Measurements from ENCODE around the gene SIK3. TPM values are rescaled to one million over a fixed set of nuclear protein-coding genes. Genes with fewer than 3 reads are reported as not detected.

The SIK3 gene
- polyA plus RNA-seq, 1 of the 3 experiments (the other 2 are of a cell fraction): 5.1 TPM

DNA sequence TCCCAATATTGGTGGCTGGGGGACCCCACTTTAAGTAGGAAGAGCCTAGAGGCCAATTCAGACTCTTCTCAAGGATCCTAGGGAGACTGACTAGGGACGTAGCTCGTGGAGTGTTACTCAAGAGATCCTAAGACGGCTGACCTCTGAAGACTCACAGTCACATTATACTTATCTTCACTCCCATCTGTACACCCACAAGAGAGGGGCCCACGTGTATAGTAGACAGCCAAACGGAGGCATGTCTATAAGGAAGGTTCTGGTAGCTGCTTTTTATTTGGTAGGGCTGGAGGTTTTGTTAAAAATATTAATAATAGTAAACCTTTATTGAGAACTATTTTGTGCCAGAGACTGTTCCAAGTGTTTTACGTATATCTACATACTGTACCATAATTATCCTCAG, 237.9 kb downstream of the SIK3 start (continued):
- TF ChIP-seq, protein P1, sequence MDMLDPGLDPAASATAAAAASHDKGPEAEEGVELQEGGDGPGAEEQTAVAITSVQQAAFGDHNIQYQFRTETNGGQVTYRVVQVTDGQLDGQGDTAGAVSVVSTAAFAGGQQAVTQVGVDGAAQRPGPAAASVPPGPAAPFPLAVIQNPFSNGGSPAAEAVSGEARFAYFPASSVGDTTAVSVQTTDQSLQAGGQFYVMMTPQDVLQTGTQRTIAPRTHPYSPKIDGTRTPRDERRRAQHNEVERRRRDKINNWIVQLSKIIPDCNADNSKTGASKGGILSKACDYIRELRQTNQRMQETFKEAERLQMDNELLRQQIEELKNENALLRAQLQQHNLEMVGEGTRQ (IDR thresholded peaks at IDR 0.05; ENCODE audit: borderline replicate concordance, low read depth, low read length): no peak
- no peak for TF ChIP-seq POLR2AphosphoS5 (IDR thresholded peaks at IDR 0.05; ENCODE audit: low read depth, low read length)
- no peak for TF ChIP-seq ZBTB33 (IDR thresholded peaks at IDR 0.05; ENCODE audit: borderline replicate concordance, low read depth)

DNA sequence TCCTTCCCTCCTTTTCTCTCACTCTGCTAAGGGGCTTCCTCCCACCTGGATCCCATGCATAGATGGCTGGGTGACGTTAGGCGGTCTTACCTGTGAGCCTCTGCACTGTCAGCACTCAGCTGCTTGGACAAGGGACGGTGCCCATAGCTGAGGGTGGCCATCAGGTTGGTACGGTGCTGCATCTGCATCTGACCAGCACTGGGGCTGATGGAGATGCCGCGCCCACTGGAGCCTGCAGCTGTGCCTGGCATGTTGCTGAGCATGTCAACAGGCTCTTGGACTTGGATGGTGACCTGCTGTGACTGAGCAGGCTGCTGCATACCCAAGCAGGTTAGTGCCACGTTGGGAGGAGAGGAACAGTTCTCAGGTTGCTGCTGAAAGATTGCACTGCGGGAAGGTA, 239.1 kb downstream of the SIK3 start:
- Histone ChIP-seq H3K9me3 (no peaks in the 10 kb centered on the region), H3K79me2 (ENCODE audit: insufficient read depth) (no peaks in the 10 kb centered on the region), H3K27ac (ENCODE audit: low read depth in 2 of 2, low read length in 1 of 2) (no peak overlapping the region), H3K9ac (no peak overlapping the region), H3K9me2 (no peaks in the 10 kb centered on the region), H2AFZ (ENCODE audit: low read depth) (no peak overlapping the region), H3K4me2 (no peak overlapping the region), H3F3A (replicated peaks; ENCODE audit: insufficient read depth) (peaks cover 23% of the 10 kb centered on the region), H4K20me1 (ENCODE audit: insufficient read depth) (no peaks in the 10 kb centered on the region), H3K27me3 (ENCODE audit: insufficient read depth) (no peaks in the 10 kb centered on the region), H3K4me1 (ENCODE audit: control insufficient read depth in 1 of 2, insufficient read depth in 2 of 2, low read depth in 1 of 2, low read length in 1 of 2) (peaks cover 24 to 43% of the 10 kb centered on the region in 2 experiments), H3K36me3 (replicated peaks in 1 of 2; ENCODE audit: control insufficient read depth in 1 of 2, insufficient read depth in 2 of 2, low read length in 1 of 2) (peaks cover 17 to 40% of the 10 kb centered on the region in 2 experiments), H3K4me3 (ENCODE audit: low read depth in 2 of 2, low read length in 1 of 2) (no peak overlapping the region)
- ChIA-PET POLR2A (no interaction called here), CTCF (interaction anchor here (0.9 to 4.9 kb wide), 6 partner anchors 11 to 247 kb away, joined by 3 to 32 read pairs (median 12); partner anchors contain the start of gene APOA5)
- WGBS (ENCODE audit: low lambda C conversion rate): 100% methylated on average over 8 of the region's 8 CpGs
- DNase-seq: no peak
- no peak for TF ChIP-seq PBX3 (IDR thresholded peaks at IDR 0.05)
- TF ChIP-seq YY1 (IDR thresholded peaks at IDR 0.05; ENCODE audit: low read depth): no peak
- no peak for TF ChIP-seq FOXM1 (IDR thresholded peaks at IDR 0.05; ENCODE audit: low read depth)
- no peak for TF ChIP-seq RCOR1 (IDR thresholded peaks at IDR 0.05; ENCODE audit: low read length)
- no peak for TF ChIP-seq REST (IDR thresholded peaks at IDR 0.05; ENCODE audit: low read depth, low read length)
- TF ChIP-seq POLR2AphosphoS5 (IDR thresholded peaks at IDR 0.05; ENCODE audit: low read depth, low read length): no peak
- no peak for TF ChIP-seq SMC3 (IDR thresholded peaks at IDR 0.05; ENCODE audit: low read depth, low read length)
- TF ChIP-seq, protein P2, sequence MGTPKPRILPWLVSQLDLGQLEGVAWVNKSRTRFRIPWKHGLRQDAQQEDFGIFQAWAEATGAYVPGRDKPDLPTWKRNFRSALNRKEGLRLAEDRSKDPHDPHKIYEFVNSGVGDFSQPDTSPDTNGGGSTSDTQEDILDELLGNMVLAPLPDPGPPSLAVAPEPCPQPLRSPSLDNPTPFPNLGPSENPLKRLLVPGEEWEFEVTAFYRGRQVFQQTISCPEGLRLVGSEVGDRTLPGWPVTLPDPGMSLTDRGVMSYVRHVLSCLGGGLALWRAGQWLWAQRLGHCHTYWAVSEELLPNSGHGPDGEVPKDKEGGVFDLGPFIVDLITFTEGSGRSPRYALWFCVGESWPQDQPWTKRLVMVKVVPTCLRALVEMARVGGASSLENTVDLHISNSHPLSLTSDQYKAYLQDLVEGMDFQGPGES (IDR thresholded peaks at IDR 0.05; ENCODE audit: low read depth, low read length): no peak
- no peak for TF ChIP-seq ZBTB33 (IDR thresholded peaks at IDR 0.05; ENCODE audit: borderline replicate concordance, low read depth)
- TF ChIP-seq CHD2 (IDR thresholded peaks at IDR 0.05; ENCODE audit: low read length, partially characterized antibody): no peak
- TF ChIP-seq, protein P1 (IDR thresholded peaks at IDR 0.05; ENCODE audit: borderline replicate concordance, low read depth, low read length): no peak
- TF ChIP-seq NRF1 (IDR thresholded peaks at IDR 0.05; ENCODE audit: low read depth, low read length): no peak
- TF ChIP-seq RFX5 (IDR thresholded peaks at IDR 0.05; ENCODE audit: low read length): no peak
- TF ChIP-seq NFIC (IDR thresholded peaks at IDR 0.05; ENCODE audit: borderline replicate concordance): no peak
- no peak for TF ChIP-seq SIN3A (IDR thresholded peaks at IDR 0.05; ENCODE audit: borderline replicate concordance, low read depth, low read length)
- TF ChIP-seq ELF1 (IDR thresholded peaks at IDR 0.05): no peak
- no peak for TF ChIP-seq EP300 (IDR thresholded peaks at IDR 0.05; ENCODE audit: borderline replicate concordance in 1 of 2, low read depth in 1 of 2, low read length in 1 of 2)
